HEK293T (cell line): ENCODE data around the gene DYDC1.

Experiments
- ARNT ChIP-seq: fragments of 450-650 bp; IDR thresholded peaks from 2 replicates; pipeline ENCODE4 v1.6.1; 2017; ENCODE audit warnings: mild to moderate bottlenecking
- BHLHE40 ChIP-seq: fragments of 450-650 bp; IDR thresholded peaks from 2 replicates; pipeline ENCODE4 v1.6.1; 2016; ENCODE audit warnings: mild to moderate bottlenecking, moderate library complexity, borderline replicate concordance
- FOXA1 ChIP-seq: fragments of 450-650 bp; IDR thresholded peaks from 2 replicates; pipeline ENCODE4 v1.6.1; 2016; ENCODE audit warnings: mild to moderate bottlenecking
- FOXK2 ChIP-seq: fragments of 450-650 bp; IDR thresholded peaks from 2 replicates; pipeline ENCODE4 v1.6.1; 2016; ENCODE audit warnings: mild to moderate bottlenecking
- FOXM1 ChIP-seq: fragments of 450-650 bp; IDR thresholded peaks from 2 replicates; pipeline ENCODE4 v1.6.1; 2017; ENCODE audit warnings: mild to moderate bottlenecking, borderline replicate concordance
- HDGF ChIP-seq: fragments of 450-650 bp; IDR thresholded peaks from 2 replicates; pipeline ENCODE4 v1.6.1; 2017; ENCODE audit warnings: antibody characterized with exemption, borderline replicate concordance
- LEF1 ChIP-seq: fragments of 450-650 bp; IDR thresholded peaks from 2 replicates; pipeline ENCODE4 v1.6.1; 2017; ENCODE audit warnings: mild to moderate bottlenecking, borderline replicate concordance
- NFRKB ChIP-seq: fragments of 450-650 bp; IDR thresholded peaks from 2 replicates; pipeline ENCODE4 v1.6.1; 2016; ENCODE audit warnings: mild to moderate bottlenecking, moderate library complexity
- SP1 ChIP-seq: fragments of 450-650 bp; IDR thresholded peaks from 2 replicates; pipeline ENCODE4 v1.6.1; 2017
- SUZ12 ChIP-seq: fragments of 450-650 bp; IDR thresholded peaks from 2 replicates; pipeline ENCODE4 v1.6.1; 2016; ENCODE audit warnings: mild to moderate bottlenecking
- TARDBP ChIP-seq: fragments of 450-650 bp; IDR thresholded peaks from 2 replicates; pipeline ENCODE4 v1.6.1; 2016
- ZNF384 ChIP-seq: fragments of 450-650 bp; IDR thresholded peaks from 2 replicates; pipeline ENCODE4 v1.6.1; 2016

DNA sequence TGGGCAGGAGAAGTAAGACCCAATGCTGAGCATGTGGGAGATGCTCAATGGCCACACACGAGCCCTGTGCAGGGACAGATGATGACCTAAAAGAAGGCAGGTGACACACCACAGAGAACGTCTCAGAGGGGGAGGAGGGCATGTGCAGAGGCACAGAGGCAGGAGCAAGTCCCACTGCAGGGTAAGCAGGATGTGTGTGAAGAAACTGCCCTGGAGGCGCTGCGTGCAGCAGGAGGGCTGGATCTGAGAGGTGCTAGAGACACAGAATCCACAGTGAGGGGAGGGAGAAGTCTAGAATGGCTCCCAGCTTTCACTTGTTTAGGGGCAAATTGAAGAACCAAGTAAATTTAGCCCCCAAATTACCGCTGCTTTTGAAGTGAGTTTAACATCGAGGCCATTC lies 14.9 kb upstream of the DYDC1 start:
- TF ChIP-seq BHLHE40: no peak
- no peak for TF ChIP-seq SUZ12
- TF ChIP-seq HDGF: no peak
- TF ChIP-seq FOXM1: no peak
- TF ChIP-seq FOXA1: no peak
- no peak for TF ChIP-seq TARDBP
- TF ChIP-seq FOXK2: no peak
- no peak for TF ChIP-seq ARNT
- no peak for TF ChIP-seq NFRKB
- no peak for TF ChIP-seq LEF1
- TF ChIP-seq SP1: no peak
- no peak for TF ChIP-seq ZNF384
